KMS-11 (cell line): ENCODE measurements around the gene IFIT1B.

Experiments used
- H2AFZ ChIP-seq: fragments of 200-600 bp; sonication (generic); 2 replicates; pipeline ENCODE4 v1.6.1; 2016; ENCODE audit warnings: antibody characterized with exemption, mixed run types, low read depth
- H3K27ac ChIP-seq: fragments of 200-600 bp; sonication (generic); 2 replicates; pipeline ENCODE4 v1.6.1; 2016; ENCODE audit warnings: mild to moderate bottlenecking, mixed run types
- H3K27me3 ChIP-seq: fragments of 200-600 bp; sonication (generic); 2 replicates; pipeline ENCODE4 v1.6.1; 2017; ENCODE audit warnings: mild to moderate bottlenecking, low read depth, mixed run types, moderate library complexity; ENCODE audit not compliant: insufficient read depth
- H3K36me3 ChIP-seq: fragments of 200-600 bp; sonication (generic); 2 replicates; pipeline ENCODE4 v1.6.1; 2017; ENCODE audit warnings: mild to moderate bottlenecking, mixed run types; ENCODE audit not compliant: insufficient read depth
- H3K4me1 ChIP-seq: fragments of 200-600 bp; sonication (generic); 2 replicates; pipeline ENCODE4 v1.6.1; 2016; ENCODE audit warnings: mild to moderate bottlenecking, low read depth, mixed run types; ENCODE audit not compliant: poor library complexity, severe bottlenecking
- H3K4me2 ChIP-seq: fragments of 200-600 bp; sonication (generic); 2 replicates; pipeline ENCODE4 v1.7.0; 2016; ENCODE audit warnings: mild to moderate bottlenecking, mixed run types
- H3K4me3 ChIP-seq: fragments of 200-600 bp; sonication (generic); IDR thresholded peaks from 2 replicates; pipeline ENCODE4 v1.6.1; 2017; ENCODE audit warnings: low read depth, low read length, mixed read lengths; ENCODE audit not compliant: insufficient read depth
- H3K79me2 ChIP-seq: fragments of 200-600 bp; sonication (generic); 2 replicates; pipeline ENCODE4 v1.6.1; 2016; ENCODE audit warnings: low read depth, mixed run types; ENCODE audit not compliant: insufficient read depth
- H3K9ac ChIP-seq: fragments of 200-600 bp; sonication (generic); 2 replicates; pipeline ENCODE4 v1.6.1; 2016; ENCODE audit warnings: mild to moderate bottlenecking, mixed run types
- H4K20me1 ChIP-seq: fragments of 200-600 bp; sonication (generic); 2 replicates; pipeline ENCODE4 v1.6.1; 2016; ENCODE audit warnings: mild to moderate bottlenecking, mixed run types; ENCODE audit not compliant: insufficient read depth
- TF ChIP-seq, protein P1 (sequence below): fragments of 200-600 bp; sonication (generic); conservative IDR thresholded peaks from 2 replicates; pipeline ENCODE4 v1.6.1; 2017; ENCODE audit warnings: low read depth, mild to moderate bottlenecking, antibody characterized with exemption, low read length, moderate library complexity, mixed read lengths

The IFIT1B gene

DNA sequence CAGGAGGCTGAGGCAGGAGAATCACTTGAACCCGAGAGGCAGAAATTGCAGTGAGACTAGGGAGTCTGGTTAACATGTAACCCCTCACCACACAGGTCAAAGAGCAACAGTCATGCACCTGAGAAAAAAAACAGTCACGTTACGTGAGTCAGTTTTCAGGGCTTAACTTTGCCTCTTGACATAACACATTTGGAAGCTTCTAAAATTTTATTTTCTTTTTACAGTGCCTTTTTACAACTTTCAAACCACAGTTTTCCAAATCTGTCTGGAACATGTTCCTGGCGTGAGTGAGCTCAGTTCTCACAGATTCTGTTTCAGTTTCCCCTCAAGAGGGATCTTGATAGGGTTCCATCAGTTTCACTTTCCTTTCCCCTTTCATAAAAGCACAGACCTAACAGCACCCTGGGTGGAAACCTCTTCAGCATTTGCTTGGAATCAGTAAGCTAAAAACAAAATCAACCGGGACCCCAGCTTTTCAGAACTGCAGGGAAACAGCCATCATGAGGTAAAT is 45.7 kb upstream of the IFIT1B start:
- H3K4me3 ChIP-seq: no peak overlapping the region
- no peaks in the 10 kb centered on the region for H3K27me3 ChIP-seq

DNA sequence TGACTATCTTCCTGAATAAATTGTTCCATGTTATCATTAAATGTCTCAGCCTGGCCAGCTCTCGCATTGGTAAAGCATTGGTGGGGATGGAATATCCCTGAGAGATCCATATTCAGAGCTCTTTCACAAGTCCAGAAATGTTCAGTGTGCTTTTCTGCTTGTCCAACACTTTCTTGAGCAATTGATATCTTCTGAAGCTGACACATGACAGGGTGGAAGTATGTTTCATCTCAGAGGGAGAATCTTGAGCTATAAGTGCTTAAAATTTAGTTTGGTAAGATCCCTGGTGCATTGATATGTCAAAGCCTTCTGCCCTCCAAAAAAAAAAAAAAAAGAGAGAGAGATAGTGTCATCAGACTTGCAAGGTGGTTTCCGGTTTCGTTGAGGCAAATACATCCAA is 42.6 kb upstream of the IFIT1B start:
- TF ChIP-seq, protein P1, sequence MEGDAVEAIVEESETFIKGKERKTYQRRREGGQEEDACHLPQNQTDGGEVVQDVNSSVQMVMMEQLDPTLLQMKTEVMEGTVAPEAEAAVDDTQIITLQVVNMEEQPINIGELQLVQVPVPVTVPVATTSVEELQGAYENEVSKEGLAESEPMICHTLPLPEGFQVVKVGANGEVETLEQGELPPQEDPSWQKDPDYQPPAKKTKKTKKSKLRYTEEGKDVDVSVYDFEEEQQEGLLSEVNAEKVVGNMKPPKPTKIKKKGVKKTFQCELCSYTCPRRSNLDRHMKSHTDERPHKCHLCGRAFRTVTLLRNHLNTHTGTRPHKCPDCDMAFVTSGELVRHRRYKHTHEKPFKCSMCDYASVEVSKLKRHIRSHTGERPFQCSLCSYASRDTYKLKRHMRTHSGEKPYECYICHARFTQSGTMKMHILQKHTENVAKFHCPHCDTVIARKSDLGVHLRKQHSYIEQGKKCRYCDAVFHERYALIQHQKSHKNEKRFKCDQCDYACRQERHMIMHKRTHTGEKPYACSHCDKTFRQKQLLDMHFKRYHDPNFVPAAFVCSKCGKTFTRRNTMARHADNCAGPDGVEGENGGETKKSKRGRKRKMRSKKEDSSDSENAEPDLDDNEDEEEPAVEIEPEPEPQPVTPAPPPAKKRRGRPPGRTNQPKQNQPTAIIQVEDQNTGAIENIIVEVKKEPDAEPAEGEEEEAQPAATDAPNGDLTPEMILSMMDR: no peak
- Histone ChIP-seq H3K4me1 (peaks cover 77% of the 10 kb centered on the region), H4K20me1 (no peaks in the 10 kb centered on the region), H3K4me3 (no peak overlapping the region), H3K9ac (no peak overlapping the region), H3K27me3 (no peaks in the 10 kb centered on the region), H2AFZ (no peak overlapping the region), H3K4me2 (peak overlapping the region; percentile 53), H3K36me3 (no peaks in the 10 kb centered on the region), H3K79me2 (no peaks in the 10 kb centered on the region), H3K27ac (peak overlapping the region; percentile 95; the same call in 1 of the 2 replicates)

More for the DNA sequence above, 45.7 kb upstream of the IFIT1B start:
- H3K4me2 ChIP-seq: peak overlapping the region; percentile 49
- peak overlapping the region; percentile 95 for H3K27ac ChIP-seq
- no peaks in the 10 kb centered on the region for H4K20me1 ChIP-seq
- H3K9ac ChIP-seq: peak overlapping the region; percentile 58; the same call in 1 of the 2 replicates
- TF ChIP-seq, protein P1: no peak
- no peaks in the 10 kb centered on the region for H3K36me3 ChIP-seq
- peaks cover 85% of the 10 kb centered on the region for H3K4me1 ChIP-seq
- H3K79me2 ChIP-seq: no peaks in the 10 kb centered on the region
- H2AFZ ChIP-seq: no peak overlapping the region

DNA sequence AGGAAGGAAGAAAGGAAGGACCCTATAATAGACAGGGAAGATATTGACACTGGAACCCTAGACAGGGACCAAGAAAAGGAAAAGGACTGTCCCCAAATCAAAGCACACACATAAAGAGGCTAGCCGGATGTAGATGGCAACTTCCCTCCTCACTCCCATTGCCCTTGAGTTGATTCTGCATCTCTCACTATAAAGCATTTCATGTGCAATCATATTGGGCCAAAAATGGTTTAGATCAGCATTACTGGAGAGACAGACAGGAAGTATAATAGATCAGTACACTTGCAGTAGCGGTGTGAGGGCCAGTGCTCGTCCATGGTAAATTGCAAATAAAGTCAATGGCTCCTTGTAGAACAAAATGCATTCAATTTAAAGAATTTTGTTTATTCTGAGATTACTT is 41.6 kb upstream of the IFIT1B start:
- no peak overlapping the region for H3K9ac ChIP-seq
- H3K27me3 ChIP-seq: no peaks in the 10 kb centered on the region
- H3K27ac ChIP-seq: no peak overlapping the region
- no peak overlapping the region for H3K4me3 ChIP-seq
- TF ChIP-seq, protein P1: no peak
- H3K79me2 ChIP-seq: no peaks in the 10 kb centered on the region
- no peaks in the 10 kb centered on the region for H3K36me3 ChIP-seq
- no peak overlapping the region for H2AFZ ChIP-seq
- peaks cover 66% of the 10 kb centered on the region for H3K4me1 ChIP-seq
- no peaks in the 10 kb centered on the region for H4K20me1 ChIP-seq
- H3K4me2 ChIP-seq: 0 out of 2 replicates have a peak overlapping the region, but pooled peaks have one; percentile 3

DNA sequence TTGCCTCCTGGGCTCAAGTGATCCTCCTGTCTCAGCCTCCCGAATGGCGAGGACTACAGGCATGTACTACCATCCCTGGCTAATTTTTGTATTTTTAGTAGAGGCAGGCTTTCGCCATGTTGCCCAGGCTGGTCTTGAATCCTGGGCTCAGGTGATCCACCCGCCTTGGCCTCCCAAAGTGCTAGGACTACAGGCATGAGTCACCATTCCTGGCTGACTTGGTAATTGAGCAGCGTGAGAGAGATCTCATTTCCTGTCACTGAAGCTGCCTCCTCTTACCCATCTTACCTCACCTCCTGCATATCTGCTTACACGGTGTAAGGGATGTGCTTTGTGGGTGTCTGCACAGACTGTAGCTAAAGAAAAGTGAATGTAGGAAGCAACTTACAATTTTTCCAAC is 40.4 kb upstream of the IFIT1B start:
- Histone ChIP-seq H3K9ac (no peak overlapping the region), H3K27me3 (no peaks in the 10 kb centered on the region), H4K20me1 (no peaks in the 10 kb centered on the region), H3K27ac (no peak overlapping the region), H3K4me1 (peaks cover 54% of the 10 kb centered on the region), H2AFZ (no peak overlapping the region), H3K36me3 (no peaks in the 10 kb centered on the region), H3K4me2 (peak overlapping the region; percentile 15; the same call in 1 of the 2 replicates), H3K79me2 (no peaks in the 10 kb centered on the region), H3K4me3 (no peak overlapping the region)
- TF ChIP-seq, protein P1: no peak
